GM18909 (cell line): ENCODE data around the gene HSPBP1.
"Not testable (repeated sequence)": the region's sequence is repeated elsewhere in the genome, so short reads cannot be mapped to it uniquely, and the experiment has no call there.

Experiments used
- ATAC-seq: cut with Tn5 transposase; IDR thresholded peaks from one replicate; pipeline ENCODE4 v1.9.1; 2021; ENCODE audit warnings: mild to moderate bottlenecking; ENCODE audit not compliant: unreplicated experiment, poor library complexity

The HSPBP1 gene

GRCh38 chr19:55279770-55280643 lies at the start of gene HSPBP1:
Gene HSPBP1 (minus strand): TSS chr19:55280110. CDS start chr19:55279608, 502 bp downstream.
- peak; percentile 77 for ATAC-seq

GRCh38 chr19:55328774-55329318 lies 48.9 kb upstream of the HSPBP1 start:
- ATAC-seq: not testable (repeated sequence)

- no peak for ATAC-seq
Observed at GRCh38 chr19:55325172-55325571, 45.3 kb upstream of the HSPBP1 start, which contains the start of gene TMEM150B. Gene TMEM150B (minus strand): TSS chr19:55325341. CDS start chr19:55321036, 4,305 bp downstream.

GRCh38 chr19:55324662-55325061 lies 44.8 kb upstream of the HSPBP1 start:
- no peak for ATAC-seq

- ATAC-seq: no peak
Observed at GRCh38 chr19:55322204-55322885, 42.4 kb upstream of the HSPBP1 start.

GRCh38 chr19:55321466-55322137 lies 41.7 kb upstream of the HSPBP1 start:
- ATAC-seq: no peak

GRCh38 chr19:55320844-55321419 lies 41.0 kb upstream of the HSPBP1 start:
- ATAC-seq: no peak

GRCh38 chr19:55319785-55320184 lies 39.9 kb upstream of the HSPBP1 start:
- ATAC-seq: no peak

- ATAC-seq: no peak
Observed at GRCh38 chr19:55316646-55317045, 36.7 kb upstream of the HSPBP1 start.

GRCh38 chr19:55315956-55316525 lies 36.1 kb upstream of the HSPBP1 start:
- ATAC-seq: no peak

GRCh38 chr19:55314396-55314795 lies 34.5 kb upstream of the HSPBP1 start:
- no peak for ATAC-seq

GRCh38 chr19:55312621-55313512 lies 33.0 kb upstream of the HSPBP1 start:
- ATAC-seq: no peak

- ATAC-seq: no peak
Observed at GRCh38 chr19:55311797-55312196, 31.9 kb upstream of the HSPBP1 start.

- ATAC-seq: no peak
Observed at GRCh38 chr19:55311397-55311796, 31.5 kb upstream of the HSPBP1 start.

GRCh38 chr19:55310498-55310897 lies 30.6 kb upstream of the HSPBP1 start:
- ATAC-seq: no peak

GRCh38 chr19:55309448-55309847 lies 29.5 kb upstream of the HSPBP1 start:
- ATAC-seq: no peak

GRCh38 chr19:55308281-55308680 lies 28.4 kb upstream of the HSPBP1 start:
- no peak for ATAC-seq

- ATAC-seq: no peak
Observed at GRCh38 chr19:55306712-55307111, 26.8 kb upstream of the HSPBP1 start.

- ATAC-seq: no peak
Observed at GRCh38 chr19:55305983-55306562, 26.2 kb upstream of the HSPBP1 start.
